Measurements from ENCODE around the gene BRMS1L. TPM values are rescaled to one million over a fixed set of nuclear protein-coding genes. Genes with fewer than 3 reads are reported as not detected.
"Not testable (repeated sequence)": the region's sequence is repeated elsewhere in the genome, so short reads cannot be mapped to it uniquely, and the experiment has no call there.

Gene BRMS1L
- total and polyA plus RNA-seq, 2 experiments from 2014 or later, result 11.8 to 19.5 TPM

- TF ChIP-seq ZNF462 (CRISPR knock-in tag; IDR thresholded peaks at IDR 0.05) (no peak), POLR2AphosphoS5 (IDR thresholded peaks at IDR 0.05; ENCODE audit: low read depth) (no peak), EZH2 (IDR thresholded peaks at IDR 0.05; ENCODE audit: low read depth, unreplicated experiment) (no peak), STAT1 (IDR thresholded peaks at IDR 0.05; ENCODE audit: unreplicated experiment) (no peak), NANOG (IDR thresholded peaks at IDR 0.05; ENCODE audit: borderline replicate concordance) (no peak), JUNB (IDR thresholded peaks at IDR 0.05; ENCODE audit: unreplicated experiment) (no peak), EZH2phosphoT487 (IDR thresholded peaks at IDR 0.05; ENCODE audit: unreplicated experiment) (no peak), CREB1 (CRISPR knock-in tag; IDR thresholded peaks at IDR 0.05; ENCODE audit: low read depth) (no peak), ZNF114 (CRISPR knock-in tag; IDR thresholded peaks at IDR 0.05) (no peak), ZNF331 (CRISPR knock-in tag; IDR thresholded peaks at IDR 0.05; ENCODE audit: low read depth) (no peak)
- TF ChIP-seq, protein P1, sequence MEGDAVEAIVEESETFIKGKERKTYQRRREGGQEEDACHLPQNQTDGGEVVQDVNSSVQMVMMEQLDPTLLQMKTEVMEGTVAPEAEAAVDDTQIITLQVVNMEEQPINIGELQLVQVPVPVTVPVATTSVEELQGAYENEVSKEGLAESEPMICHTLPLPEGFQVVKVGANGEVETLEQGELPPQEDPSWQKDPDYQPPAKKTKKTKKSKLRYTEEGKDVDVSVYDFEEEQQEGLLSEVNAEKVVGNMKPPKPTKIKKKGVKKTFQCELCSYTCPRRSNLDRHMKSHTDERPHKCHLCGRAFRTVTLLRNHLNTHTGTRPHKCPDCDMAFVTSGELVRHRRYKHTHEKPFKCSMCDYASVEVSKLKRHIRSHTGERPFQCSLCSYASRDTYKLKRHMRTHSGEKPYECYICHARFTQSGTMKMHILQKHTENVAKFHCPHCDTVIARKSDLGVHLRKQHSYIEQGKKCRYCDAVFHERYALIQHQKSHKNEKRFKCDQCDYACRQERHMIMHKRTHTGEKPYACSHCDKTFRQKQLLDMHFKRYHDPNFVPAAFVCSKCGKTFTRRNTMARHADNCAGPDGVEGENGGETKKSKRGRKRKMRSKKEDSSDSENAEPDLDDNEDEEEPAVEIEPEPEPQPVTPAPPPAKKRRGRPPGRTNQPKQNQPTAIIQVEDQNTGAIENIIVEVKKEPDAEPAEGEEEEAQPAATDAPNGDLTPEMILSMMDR (conservative IDR thresholded peaks at IDR 0.05; ENCODE audit: low read depth in 2 of 2), result no peak
Measured at GRCh38 chr14:35835208-35835982, 9.3 kb downstream of the BRMS1L start (continued).

- H3K27me3 ChIP-seq (ENCODE audit: insufficient read depth); H3K4me1 ChIP-seq (ENCODE audit: insufficient read depth); H2AFZ ChIP-seq; H3K4me3 Mint-ChIP-seq; ATAC-seq; H4K20me1 ChIP-seq (replicated peaks; ENCODE audit: insufficient read depth); H3K9me2 ChIP-seq (ENCODE audit: insufficient read depth); H3K4me1 Mint-ChIP-seq; DNase-seq (ENCODE audit: low spot score); H3K27ac Mint-ChIP-seq; H3F3A ChIP-seq (replicated peaks; ENCODE audit: low read depth); H3K4me3 ChIP-seq; H3K4me2 ChIP-seq; H3K27ac ChIP-seq (ENCODE audit: low read depth); H3K27me3 Mint-ChIP-seq (ENCODE audit: insufficient read depth, low read depth, poor library complexity): not testable (repeated sequence)
- Histone ChIP-seq H3K79me2 (replicated peaks; ENCODE audit: insufficient read depth) (peaks cover 27% of the 10 kb centered on the region), H3K36me3 (ENCODE audit: insufficient read depth) (peaks cover 17% of the 10 kb centered on the region)
- Mint-ChIP-seq H3K36me3 (ENCODE audit: low read depth) (peaks cover 83% of the 10 kb centered on the region), H3K9me3 (peaks cover 21% of the 10 kb centered on the region)
Measured at GRCh38 chr14:35841704-35842103, 15.6 kb downstream of the BRMS1L start.

GRCh38 chr14:35842245-35842644, 16.1 kb downstream of the BRMS1L start:
- H3K27ac Mint-ChIP-seq; H3K27ac ChIP-seq (ENCODE audit: low read depth); H3K4me3 Mint-ChIP-seq; DNase-seq (ENCODE audit: low spot score); ATAC-seq; H3F3A ChIP-seq (replicated peaks; ENCODE audit: low read depth); H3K9me2 ChIP-seq (ENCODE audit: insufficient read depth); H3K4me3 ChIP-seq; H3K4me1 Mint-ChIP-seq; H3K4me2 ChIP-seq; H4K20me1 ChIP-seq (replicated peaks; ENCODE audit: insufficient read depth); H3K27me3 ChIP-seq (ENCODE audit: insufficient read depth); H3K27me3 Mint-ChIP-seq (ENCODE audit: insufficient read depth, low read depth, poor library complexity); H2AFZ ChIP-seq; H3K4me1 ChIP-seq (ENCODE audit: insufficient read depth): not testable (repeated sequence)
- Histone ChIP-seq H3K79me2 (replicated peaks; ENCODE audit: insufficient read depth) (peaks cover 27% of the 10 kb centered on the region), H3K36me3 (ENCODE audit: insufficient read depth) (peaks cover 17% of the 10 kb centered on the region)
- peaks cover 21% of the 10 kb centered on the region for H3K9me3 Mint-ChIP-seq
- H3K36me3 Mint-ChIP-seq (ENCODE audit: low read depth), result peaks cover 78% of the 10 kb centered on the region
